WTC11 (cell line): Measurements from ENCODE around the gene ITPR1. TPM values are rescaled to one million over a fixed set of nuclear protein-coding genes. Genes with fewer than 3 reads are reported as not detected.

Experiments used
- ATAC-seq: fragments of 200-7000 bp; cut with Tn5 transposase; 2 replicates; pipeline ENCODE4 v1.10.0; 2021; ENCODE audit warnings: mild to moderate bottlenecking, moderate library complexity
- CTCF ChIA-PET: fragments of 300-600 bp; sonication (Branson Sonifier 250); formaldehyde crosslinking; loops from one replicate; lab custom pipeline; 2021; ENCODE audit warnings: antibody characterized with exemption; lab: Charles Lee
- POLR2A ChIA-PET: fragments of 350-600 bp; sonication (Branson Sonifier 250); formaldehyde crosslinking; loops from one replicate; lab custom pipeline; 2021; ENCODE audit warnings: antibody characterized with exemption; lab: Charles Lee
- DNase-seq: peaks from one replicate; pipeline ENCODE4 v3.0.0; 2021; ENCODE audit warnings: low spot score
- H3K27ac Mint-ChIP-seq: 2 replicates; pipeline ENCODE4 v1.8.0; 2021; ENCODE audit warnings: mixed read lengths
- H3K27me3 Mint-ChIP-seq: 2 replicates; pipeline ENCODE4 v1.8.0; 2021; ENCODE audit warnings: low read depth, mild to moderate bottlenecking, moderate library complexity, mixed read lengths
- H3K36me3 Mint-ChIP-seq: 2 replicates; pipeline ENCODE4 v1.8.0; 2021; ENCODE audit warnings: mixed read lengths
- H3K4me1 Mint-ChIP-seq: 2 replicates; pipeline ENCODE4 v1.8.0; 2022; ENCODE audit warnings: mixed read lengths
- H3K4me3 Mint-ChIP-seq: 2 replicates; pipeline ENCODE4 v1.8.0; 2021; ENCODE audit warnings: mild to moderate bottlenecking, moderate library complexity, mixed read lengths
- H3K9me3 Mint-ChIP-seq: 2 replicates; pipeline ENCODE4 v1.8.0; 2021; ENCODE audit warnings: mixed read lengths
- ELF4 ChIP-seq: sonication (generic); formaldehyde crosslinking; IDR thresholded peaks from 2 replicates; pipeline ENCODE4 v1.8.1; 2022; ENCODE audit warnings: low read depth, mild to moderate bottlenecking, moderate library complexity, missing genetic modification reagents
- ESRRA ChIP-seq: sonication (generic); formaldehyde crosslinking; IDR thresholded peaks from 2 replicates; pipeline ENCODE4 v1.8.1; 2022; ENCODE audit warnings: mild to moderate bottlenecking, missing genetic modification reagents, borderline replicate concordance
- FOXP1 ChIP-seq: sonication (generic); formaldehyde crosslinking; IDR thresholded peaks from 2 replicates; pipeline ENCODE4 v1.8.0; 2022; ENCODE audit warnings: missing genetic modification reagents, mild to moderate bottlenecking, moderate library complexity, borderline replicate concordance
- JAZF1 ChIP-seq: fragments of 250-450 bp; sonication (Bioruptor Pico); IDR thresholded peaks from 2 replicates; pipeline ENCODE4 v1.9.0; 2021; ENCODE audit warnings: moderate library complexity, mild to moderate bottlenecking, inconsistent platforms
- KAT7 ChIP-seq: sonication (generic); formaldehyde crosslinking; IDR thresholded peaks from 2 replicates; pipeline ENCODE4 v1.8.1; 2023; ENCODE audit warnings: missing genetic modification reagents, mild to moderate bottlenecking, borderline replicate concordance
- NFATC4 ChIP-seq: fragments of 250-450 bp; sonication (Bioruptor Pico); IDR thresholded peaks from 2 replicates; pipeline ENCODE4 v1.9.0; 2021; ENCODE audit warnings: mild to moderate bottlenecking
- NFYB ChIP-seq: sonication (generic); formaldehyde crosslinking; conservative IDR thresholded peaks from 2 replicates; pipeline ENCODE4 v1.8.0; 2022; ENCODE audit warnings: low read depth, missing genetic modification reagents
- OVOL2 ChIP-seq: fragments of 250-450 bp; sonication (Bioruptor Pico); IDR thresholded peaks from 2 replicates; pipeline ENCODE4 v1.9.0; 2021; ENCODE audit warnings: mild to moderate bottlenecking, borderline replicate concordance
- TCF7 ChIP-seq: sonication (generic); formaldehyde crosslinking; IDR thresholded peaks from 2 replicates; pipeline ENCODE4 v1.8.0; 2022; ENCODE audit warnings: mild to moderate bottlenecking, low read depth, missing genetic modification reagents, moderate library complexity
- total RNA-seq: library from RNA; stranded (reverse); gene quantifications from 3 replicates; pipeline ENCODE4 v1.2.3, GENCODE V29; 2021
- TF ChIP-seq, protein P1 (sequence below): sonication (generic); formaldehyde crosslinking; IDR thresholded peaks from 2 replicates; pipeline ENCODE4 v1.8.0; 2023; ENCODE audit warnings: mild to moderate bottlenecking, missing genetic modification reagents
- TF ChIP-seq, protein P2 (sequence below): fragments of 250-450 bp; sonication (Bioruptor Pico); conservative IDR thresholded peaks from 2 replicates; pipeline ENCODE4 v1.9.0; 2021; ENCODE audit warnings: mild to moderate bottlenecking
- TF ChIP-seq, protein P3 (sequence below): fragments of 250-450 bp; sonication (Bioruptor Pico); IDR thresholded peaks from 2 replicates; pipeline ENCODE4 v1.8.0; 2021; ENCODE audit warnings: mild to moderate bottlenecking
- TF ChIP-seq, protein P4 (sequence below): sonication (generic); formaldehyde crosslinking; IDR thresholded peaks from 2 replicates; pipeline ENCODE4 v1.8.1; 2022; ENCODE audit warnings: mild to moderate bottlenecking, moderate library complexity, missing genetic modification reagents
- TF ChIP-seq, protein P5 (sequence below): sonication (generic); formaldehyde crosslinking; IDR thresholded peaks from 2 replicates; pipeline ENCODE4 v1.8.0; 2023; ENCODE audit warnings: missing genetic modification reagents, mild to moderate bottlenecking, borderline replicate concordance
- TF ChIP-seq, protein P6 (sequence below): sonication (generic); formaldehyde crosslinking; IDR thresholded peaks from 2 replicates; pipeline ENCODE4 v1.8.1; 2023; ENCODE audit warnings: mild to moderate bottlenecking, missing genetic modification reagents
- TF ChIP-seq, protein P7 (sequence below): fragments of 250-450 bp; sonication (Bioruptor Pico); IDR thresholded peaks from 2 replicates; pipeline ENCODE4 v1.9.0; 2021; ENCODE audit warnings: moderate library complexity, mild to moderate bottlenecking, inconsistent platforms, borderline replicate concordance
- TF ChIP-seq, protein P8 (sequence below): sonication (generic); formaldehyde crosslinking; IDR thresholded peaks from 2 replicates; pipeline ENCODE4 v1.8.1; 2023; ENCODE audit warnings: mild to moderate bottlenecking, missing genetic modification reagents

The ITPR1 gene
- total RNA-seq, 1 experiment from 2014 or later = 11.8 TPM

DNA sequence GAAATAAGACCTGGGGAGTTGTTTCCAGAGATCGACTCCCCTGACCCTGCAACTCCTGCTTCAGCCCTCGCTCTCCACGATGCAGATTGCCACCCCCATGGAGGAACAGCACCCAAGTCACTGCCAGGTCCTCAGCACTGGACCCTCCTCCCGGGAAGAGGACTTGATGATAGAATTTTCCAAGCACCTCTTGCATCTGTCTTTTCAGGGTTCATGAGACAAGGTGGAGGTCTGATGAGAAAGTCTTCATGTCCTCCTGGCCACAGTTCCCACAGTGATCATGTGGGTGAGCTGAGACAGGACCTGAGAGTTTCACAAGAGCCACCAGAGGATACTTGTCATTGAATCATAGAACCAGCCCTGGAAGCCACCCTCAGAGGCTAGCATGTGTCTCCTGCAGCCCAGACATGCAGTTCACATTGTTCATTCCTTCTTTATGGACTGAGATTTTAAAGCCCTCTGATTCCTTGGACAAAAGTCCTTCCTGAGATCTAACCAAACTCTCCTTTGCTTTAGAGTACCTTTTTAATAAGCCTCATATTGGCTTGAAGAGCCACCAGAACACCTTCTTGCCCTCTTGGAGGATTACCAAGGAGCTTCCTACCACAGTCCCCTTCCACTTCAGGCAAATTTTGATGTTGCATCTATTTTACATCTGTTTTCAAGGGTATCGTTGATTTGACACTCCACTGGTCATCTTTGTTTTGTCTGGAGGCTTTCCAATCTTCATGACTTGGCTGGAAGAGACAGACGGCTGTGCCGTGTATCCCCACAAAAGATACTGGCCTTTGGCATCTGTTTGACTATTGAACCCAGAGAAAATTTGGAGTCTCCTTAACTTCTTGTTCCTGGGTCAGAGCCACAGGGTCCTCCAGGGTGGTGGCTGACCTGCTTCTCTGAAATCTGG, 261.3 kb downstream of the ITPR1 start (continued):
- TF ChIP-seq ESRRA (CRISPR knock-in tag) = no peak
- TF ChIP-seq NFATC4 = no peak
- TF ChIP-seq, protein P1, sequence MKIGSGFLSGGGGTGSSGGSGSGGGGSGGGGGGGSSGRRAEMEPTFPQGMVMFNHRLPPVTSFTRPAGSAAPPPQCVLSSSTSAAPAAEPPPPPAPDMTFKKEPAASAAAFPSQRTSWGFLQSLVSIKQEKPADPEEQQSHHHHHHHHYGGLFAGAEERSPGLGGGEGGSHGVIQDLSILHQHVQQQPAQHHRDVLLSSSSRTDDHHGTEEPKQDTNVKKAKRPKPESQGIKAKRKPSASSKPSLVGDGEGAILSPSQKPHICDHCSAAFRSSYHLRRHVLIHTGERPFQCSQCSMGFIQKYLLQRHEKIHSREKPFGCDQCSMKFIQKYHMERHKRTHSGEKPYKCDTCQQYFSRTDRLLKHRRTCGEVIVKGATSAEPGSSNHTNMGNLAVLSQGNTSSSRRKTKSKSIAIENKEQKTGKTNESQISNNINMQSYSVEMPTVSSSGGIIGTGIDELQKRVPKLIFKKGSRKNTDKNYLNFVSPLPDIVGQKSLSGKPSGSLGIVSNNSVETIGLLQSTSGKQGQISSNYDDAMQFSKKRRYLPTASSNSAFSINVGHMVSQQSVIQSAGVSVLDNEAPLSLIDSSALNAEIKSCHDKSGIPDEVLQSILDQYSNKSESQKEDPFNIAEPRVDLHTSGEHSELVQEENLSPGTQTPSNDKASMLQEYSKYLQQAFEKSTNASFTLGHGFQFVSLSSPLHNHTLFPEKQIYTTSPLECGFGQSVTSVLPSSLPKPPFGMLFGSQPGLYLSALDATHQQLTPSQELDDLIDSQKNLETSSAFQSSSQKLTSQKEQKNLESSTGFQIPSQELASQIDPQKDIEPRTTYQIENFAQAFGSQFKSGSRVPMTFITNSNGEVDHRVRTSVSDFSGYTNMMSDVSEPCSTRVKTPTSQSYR (CRISPR knock-in tag) = no peak
- no peak for TF ChIP-seq OVOL2 (CRISPR knock-in tag)
- no peak for TF ChIP-seq ELF4 (CRISPR knock-in tag)

DNA sequence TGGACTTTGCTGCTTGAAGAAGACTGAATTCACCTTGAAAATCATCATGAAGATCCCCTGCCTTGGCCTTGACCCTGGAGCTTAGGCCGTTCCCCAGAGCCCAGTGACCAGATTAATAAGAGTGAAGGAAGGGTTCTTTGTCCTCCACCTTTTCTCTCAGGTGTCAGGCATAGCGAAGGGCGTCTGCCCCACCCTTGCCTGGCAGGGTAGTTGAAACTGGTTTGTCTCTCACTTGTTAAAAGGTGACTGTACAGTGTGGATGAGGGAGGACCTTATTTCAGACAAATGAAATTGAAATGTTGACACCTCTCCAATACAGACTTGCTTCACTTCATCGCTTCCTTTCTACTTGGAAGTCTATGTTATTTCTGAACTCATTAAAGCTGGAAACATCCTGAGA, 262.4 kb downstream of the ITPR1 start:
- CTCF ChIA-PET = no interaction called here
- H3K4me1 Mint-ChIP-seq = peaks cover 13% of the 10 kb centered on the region
- H3K27ac Mint-ChIP-seq = no peak overlapping the region
- peaks cover 2% of the 10 kb centered on the region for H3K9me3 Mint-ChIP-seq
- no peaks in the 10 kb centered on the region for H3K27me3 Mint-ChIP-seq
- ATAC-seq (no peak), DNase-seq (no peak)
- H3K4me3 Mint-ChIP-seq = no peak overlapping the region
- no peaks in the 10 kb centered on the region for H3K36me3 Mint-ChIP-seq
- POLR2A ChIA-PET = no interaction called here
- TF ChIP-seq FOXP1 (CRISPR knock-in tag) (no peak), KAT7 (CRISPR knock-in tag) (no peak), NFYB (CRISPR knock-in tag) (no peak), JAZF1 (CRISPR knock-in tag) (no peak), TCF7 (CRISPR knock-in tag) (no peak)
- TF ChIP-seq, protein P2, sequence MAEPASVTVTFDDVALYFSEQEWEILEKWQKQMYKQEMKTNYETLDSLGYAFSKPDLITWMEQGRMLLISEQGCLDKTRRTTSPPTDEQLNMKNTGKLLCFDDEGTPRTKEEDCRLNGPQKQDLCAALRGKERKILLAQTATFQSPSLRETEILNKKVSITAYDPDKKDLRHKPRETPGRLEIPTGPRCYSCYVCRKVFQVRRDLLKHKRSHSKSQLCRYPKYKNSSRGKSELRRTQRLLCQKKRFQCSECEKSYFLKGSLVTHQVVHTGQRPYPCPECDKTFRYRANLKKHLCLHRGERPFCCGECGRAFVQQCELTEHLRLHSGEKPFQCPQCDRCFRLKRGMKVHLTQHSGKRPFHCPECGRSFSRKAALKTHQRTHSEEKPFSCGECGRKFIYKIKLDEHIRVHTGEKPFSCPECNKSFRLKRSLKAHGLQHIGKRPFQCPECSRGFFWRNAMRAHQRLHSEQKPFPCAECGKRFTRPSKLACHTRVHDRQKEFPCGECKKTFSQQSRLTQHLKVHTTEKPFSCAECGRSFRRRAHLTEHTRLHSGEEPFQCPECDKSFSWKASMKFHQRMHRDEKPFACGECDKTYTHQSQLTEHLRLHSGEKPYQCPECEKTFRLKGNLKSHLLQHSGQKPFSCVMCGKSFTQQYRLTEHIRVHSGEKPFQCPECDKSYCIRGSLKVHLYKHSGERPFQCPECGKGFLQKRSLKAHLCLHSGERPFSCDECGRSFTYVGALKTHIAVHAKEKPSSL (CRISPR knock-in tag) = no peak
- TF ChIP-seq, protein P3, sequence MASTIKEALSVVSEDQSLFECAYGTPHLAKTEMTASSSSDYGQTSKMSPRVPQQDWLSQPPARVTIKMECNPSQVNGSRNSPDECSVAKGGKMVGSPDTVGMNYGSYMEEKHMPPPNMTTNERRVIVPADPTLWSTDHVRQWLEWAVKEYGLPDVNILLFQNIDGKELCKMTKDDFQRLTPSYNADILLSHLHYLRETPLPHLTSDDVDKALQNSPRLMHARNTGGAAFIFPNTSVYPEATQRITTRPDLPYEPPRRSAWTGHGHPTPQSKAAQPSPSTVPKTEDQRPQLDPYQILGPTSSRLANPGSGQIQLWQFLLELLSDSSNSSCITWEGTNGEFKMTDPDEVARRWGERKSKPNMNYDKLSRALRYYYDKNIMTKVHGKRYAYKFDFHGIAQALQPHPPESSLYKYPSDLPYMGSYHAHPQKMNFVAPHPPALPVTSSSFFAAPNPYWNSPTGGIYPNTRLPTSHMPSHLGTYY (CRISPR knock-in tag) = no peak
- TF ChIP-seq, protein P4, sequence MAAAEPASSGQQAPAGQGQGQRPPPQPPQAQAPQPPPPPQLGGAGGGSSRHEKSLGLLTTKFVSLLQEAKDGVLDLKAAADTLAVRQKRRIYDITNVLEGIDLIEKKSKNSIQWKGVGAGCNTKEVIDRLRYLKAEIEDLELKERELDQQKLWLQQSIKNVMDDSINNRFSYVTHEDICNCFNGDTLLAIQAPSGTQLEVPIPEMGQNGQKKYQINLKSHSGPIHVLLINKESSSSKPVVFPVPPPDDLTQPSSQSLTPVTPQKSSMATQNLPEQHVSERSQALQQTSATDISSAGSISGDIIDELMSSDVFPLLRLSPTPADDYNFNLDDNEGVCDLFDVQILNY (CRISPR knock-in tag) = no peak
- TF ChIP-seq, protein P5, sequence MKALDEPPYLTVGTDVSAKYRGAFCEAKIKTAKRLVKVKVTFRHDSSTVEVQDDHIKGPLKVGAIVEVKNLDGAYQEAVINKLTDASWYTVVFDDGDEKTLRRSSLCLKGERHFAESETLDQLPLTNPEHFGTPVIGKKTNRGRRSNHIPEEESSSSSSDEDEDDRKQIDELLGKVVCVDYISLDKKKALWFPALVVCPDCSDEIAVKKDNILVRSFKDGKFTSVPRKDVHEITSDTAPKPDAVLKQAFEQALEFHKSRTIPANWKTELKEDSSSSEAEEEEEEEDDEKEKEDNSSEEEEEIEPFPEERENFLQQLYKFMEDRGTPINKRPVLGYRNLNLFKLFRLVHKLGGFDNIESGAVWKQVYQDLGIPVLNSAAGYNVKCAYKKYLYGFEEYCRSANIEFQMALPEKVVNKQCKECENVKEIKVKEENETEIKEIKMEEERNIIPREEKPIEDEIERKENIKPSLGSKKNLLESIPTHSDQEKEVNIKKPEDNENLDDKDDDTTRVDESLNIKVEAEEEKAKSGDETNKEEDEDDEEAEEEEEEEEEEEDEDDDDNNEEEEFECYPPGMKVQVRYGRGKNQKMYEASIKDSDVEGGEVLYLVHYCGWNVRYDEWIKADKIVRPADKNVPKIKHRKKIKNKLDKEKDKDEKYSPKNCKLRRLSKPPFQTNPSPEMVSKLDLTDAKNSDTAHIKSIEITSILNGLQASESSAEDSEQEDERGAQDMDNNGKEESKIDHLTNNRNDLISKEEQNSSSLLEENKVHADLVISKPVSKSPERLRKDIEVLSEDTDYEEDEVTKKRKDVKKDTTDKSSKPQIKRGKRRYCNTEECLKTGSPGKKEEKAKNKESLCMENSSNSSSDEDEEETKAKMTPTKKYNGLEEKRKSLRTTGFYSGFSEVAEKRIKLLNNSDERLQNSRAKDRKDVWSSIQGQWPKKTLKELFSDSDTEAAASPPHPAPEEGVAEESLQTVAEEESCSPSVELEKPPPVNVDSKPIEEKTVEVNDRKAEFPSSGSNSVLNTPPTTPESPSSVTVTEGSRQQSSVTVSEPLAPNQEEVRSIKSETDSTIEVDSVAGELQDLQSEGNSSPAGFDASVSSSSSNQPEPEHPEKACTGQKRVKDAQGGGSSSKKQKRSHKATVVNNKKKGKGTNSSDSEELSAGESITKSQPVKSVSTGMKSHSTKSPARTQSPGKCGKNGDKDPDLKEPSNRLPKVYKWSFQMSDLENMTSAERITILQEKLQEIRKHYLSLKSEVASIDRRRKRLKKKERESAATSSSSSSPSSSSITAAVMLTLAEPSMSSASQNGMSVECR = no peak
- TF ChIP-seq, protein P6, sequence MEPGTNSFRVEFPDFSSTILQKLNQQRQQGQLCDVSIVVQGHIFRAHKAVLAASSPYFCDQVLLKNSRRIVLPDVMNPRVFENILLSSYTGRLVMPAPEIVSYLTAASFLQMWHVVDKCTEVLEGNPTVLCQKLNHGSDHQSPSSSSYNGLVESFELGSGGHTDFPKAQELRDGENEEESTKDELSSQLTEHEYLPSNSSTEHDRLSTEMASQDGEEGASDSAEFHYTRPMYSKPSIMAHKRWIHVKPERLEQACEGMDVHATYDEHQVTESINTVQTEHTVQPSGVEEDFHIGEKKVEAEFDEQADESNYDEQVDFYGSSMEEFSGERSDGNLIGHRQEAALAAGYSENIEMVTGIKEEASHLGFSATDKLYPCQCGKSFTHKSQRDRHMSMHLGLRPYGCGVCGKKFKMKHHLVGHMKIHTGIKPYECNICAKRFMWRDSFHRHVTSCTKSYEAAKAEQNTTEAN (CRISPR knock-in tag) = no peak
- TF ChIP-seq, protein P7, sequence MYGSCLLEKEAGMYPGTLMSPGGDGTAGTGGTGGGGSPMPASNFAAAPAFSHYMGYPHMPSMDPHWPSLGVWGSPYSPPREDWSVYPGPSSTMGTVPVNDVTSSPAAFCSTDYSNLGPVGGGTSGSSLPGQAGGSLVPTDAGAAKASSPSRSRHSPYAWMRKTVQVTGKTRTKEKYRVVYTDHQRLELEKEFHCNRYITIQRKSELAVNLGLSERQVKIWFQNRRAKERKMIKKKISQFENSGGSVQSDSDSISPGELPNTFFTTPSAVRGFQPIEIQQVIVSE (CRISPR knock-in tag) = no peak
- TF ChIP-seq, protein P8, sequence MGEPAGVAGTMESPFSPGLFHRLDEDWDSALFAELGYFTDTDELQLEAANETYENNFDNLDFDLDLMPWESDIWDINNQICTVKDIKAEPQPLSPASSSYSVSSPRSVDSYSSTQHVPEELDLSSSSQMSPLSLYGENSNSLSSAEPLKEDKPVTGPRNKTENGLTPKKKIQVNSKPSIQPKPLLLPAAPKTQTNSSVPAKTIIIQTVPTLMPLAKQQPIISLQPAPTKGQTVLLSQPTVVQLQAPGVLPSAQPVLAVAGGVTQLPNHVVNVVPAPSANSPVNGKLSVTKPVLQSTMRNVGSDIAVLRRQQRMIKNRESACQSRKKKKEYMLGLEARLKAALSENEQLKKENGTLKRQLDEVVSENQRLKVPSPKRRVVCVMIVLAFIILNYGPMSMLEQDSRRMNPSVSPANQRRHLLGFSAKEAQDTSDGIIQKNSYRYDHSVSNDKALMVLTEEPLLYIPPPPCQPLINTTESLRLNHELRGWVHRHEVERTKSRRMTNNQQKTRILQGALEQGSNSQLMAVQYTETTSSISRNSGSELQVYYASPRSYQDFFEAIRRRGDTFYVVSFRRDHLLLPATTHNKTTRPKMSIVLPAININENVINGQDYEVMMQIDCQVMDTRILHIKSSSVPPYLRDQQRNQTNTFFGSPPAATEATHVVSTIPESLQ (CRISPR knock-in tag) = no peak
